RPMI7951 (cell line): ENCODE results near the gene ATXN1. TPM values are rescaled to one million over a fixed set of nuclear protein-coding genes. Genes with fewer than 3 reads are reported as not detected.
A peak's percentile ranks its signal among the peaks of the same experiment; 100 is the strongest.
"Not testable (repeated sequence)": the region's sequence is repeated elsewhere in the genome, so short reads cannot be mapped to it uniquely, and the experiment has no call there.

Source experiments
- DNase-seq: peaks from one replicate; pipeline ENCODE4 v3.0.0-alpha.2; 2012; ENCODE audit warnings: low read depth
- total RNA-seq: library from RNA; depleted of rRNA; stranded (reverse); fragments of >200 nt; shearing (Covaris generic); gene quantifications from 2 replicates; pipeline ENCODE4 v1.2.3, GENCODE V29; 2014

Gene ATXN1
- total RNA-seq, 1 experiment from 2014 or later, result 31.2 TPM

GRCh38 chr6:16720861-16721260 lies 40.4 kb downstream of the ATXN1 start:
- DNase-seq, result no peak

GRCh38 chr6:16719488-16719887 lies 41.8 kb downstream of the ATXN1 start:
- DNase-seq, result no peak

GRCh38 chr6:16718356-16718755 lies 42.9 kb downstream of the ATXN1 start:
- no peak for DNase-seq

GRCh38 chr6:16717275-16717942 lies 43.9 kb downstream of the ATXN1 start:
- no peak for DNase-seq

- no peak for DNase-seq
Measured at GRCh38 chr6:16716321-16716858, 44.9 kb downstream of the ATXN1 start.

GRCh38 chr6:16713597-16713996 lies 47.7 kb downstream of the ATXN1 start:
- DNase-seq, result no peak

- DNase-seq, result peak; percentile 96
Measured at GRCh38 chr6:16712931-16713484, 48.3 kb downstream of the ATXN1 start.

- peak; percentile 70 for DNase-seq
Measured at GRCh38 chr6:16712255-16712930, 48.9 kb downstream of the ATXN1 start.

- DNase-seq, result peak; percentile 45
Measured at GRCh38 chr6:16711546-16712254, 49.6 kb downstream of the ATXN1 start.

GRCh38 chr6:16706911-16707783 lies 54.1 kb downstream of the ATXN1 start:
- peak; percentile 41 for DNase-seq

- not testable (repeated sequence) for DNase-seq
Measured at GRCh38 chr6:16706491-16706890, 54.8 kb downstream of the ATXN1 start.

- no peak for DNase-seq
Measured at GRCh38 chr6:16706029-16706428, 55.2 kb downstream of the ATXN1 start.

GRCh38 chr6:16705081-16705993 lies 55.9 kb downstream of the ATXN1 start:
- no peak for DNase-seq

- DNase-seq, result no peak
Measured at GRCh38 chr6:16704401-16705045, 56.7 kb downstream of the ATXN1 start.

- DNase-seq, result not testable (repeated sequence)
Measured at GRCh38 chr6:16702627-16703378, 58.5 kb downstream of the ATXN1 start.

GRCh38 chr6:16700916-16701234 lies 60.4 kb downstream of the ATXN1 start:
- DNase-seq, result no peak

GRCh38 chr6:16700202-16700915 lies 60.9 kb downstream of the ATXN1 start:
- DNase-seq, result no peak
